PC-9 (cell line): ENCODE results near the gene DEFB132. TPM values are rescaled to one million over a fixed set of nuclear protein-coding genes. Genes with fewer than 3 reads are reported as not detected.

Experiments used
- BruUV-seq: library from RNA; stranded (reverse); fragments of 400-500 nt; replicated peaks from 2 replicates; lab custom pipeline; 2021; lab: Mats Ljungman, UMichigan
- CTCF ChIA-PET: fragments of 300-600 bp; sonication (Branson Sonifier 250); formaldehyde crosslinking; loops from one replicate; lab custom pipeline; 2022; ENCODE audit warnings: antibody characterized with exemption; lab: Charles Lee
- POLR2A ChIA-PET: fragments of 300-600 bp; sonication (Branson Sonifier 250); formaldehyde crosslinking; loops from one replicate; lab custom pipeline; 2022; ENCODE audit warnings: antibody characterized with exemption; ENCODE audit not compliant: unreplicated experiment; lab: Charles Lee
- DNase-seq, 2 experiments: peaks; one replicate each; pipeline versions ENCODE4 v3.0.0 to v3.0.0-alpha.2; 2015 to 2022; ENCODE audit warnings: mixed read lengths in 1 of 2
- H2AFZ ChIP-seq: fragments of 200-600 bp; sonication (generic); 2 replicates; pipeline ENCODE4 v1.8.1; 2017; ENCODE audit warnings: antibody characterized with exemption
- H3F3A ChIP-seq: fragments of 200-600 bp; sonication (generic); 2 replicates; pipeline ENCODE4 v1.8.1; 2017; ENCODE audit warnings: antibody characterized with exemption, mild to moderate bottlenecking, low read depth; ENCODE audit not compliant: insufficient read depth
- H3K27ac ChIP-seq: fragments of 200-600 bp; sonication (generic); 2 replicates; pipeline ENCODE4 v1.6.1; 2016; ENCODE audit warnings: mixed run types
- H3K27me3 ChIP-seq: fragments of 200-600 bp; sonication (generic); 2 replicates; pipeline ENCODE4 v1.6.1; 2016; ENCODE audit warnings: low read depth, mixed run types; ENCODE audit not compliant: insufficient read depth
- H3K36me3 ChIP-seq: fragments of 200-600 bp; sonication (generic); 2 replicates; pipeline ENCODE4 v1.6.1; 2016; ENCODE audit warnings: low read depth, mixed run types
- H3K4me1 ChIP-seq: fragments of 200-600 bp; sonication (generic); replicated peaks from 2 replicates; pipeline ENCODE4 v1.6.1; 2016; ENCODE audit warnings: mixed run types; ENCODE audit not compliant: insufficient read depth
- H3K4me2 ChIP-seq: fragments of 200-600 bp; sonication (generic); 2 replicates; pipeline ENCODE4 v1.6.1; 2017; ENCODE audit warnings: mixed run types
- H3K4me3 ChIP-seq: fragments of 200-600 bp; sonication (generic); 2 replicates; pipeline ENCODE4 v1.6.1; 2016; ENCODE audit warnings: mixed run types
- H3K79me2 ChIP-seq: fragments of 200-600 bp; sonication (generic); 2 replicates; pipeline ENCODE4 v1.6.1; 2017; ENCODE audit warnings: low read depth, mixed run types
- H3K9me2 ChIP-seq: fragments of 200-600 bp; sonication (generic); 2 replicates; pipeline ENCODE4 v1.8.1; 2017; ENCODE audit warnings: mild to moderate bottlenecking; ENCODE audit not compliant: insufficient read depth
- H3K9me3 ChIP-seq: fragments of 200-600 bp; sonication (generic); 2 replicates; pipeline ENCODE4 v1.8.1; 2016; ENCODE audit warnings: low read depth; ENCODE audit not compliant: insufficient read depth
- H4K20me1 ChIP-seq: fragments of 200-600 bp; sonication (generic); 2 replicates; pipeline ENCODE4 v1.8.1; 2017; ENCODE audit not compliant: insufficient read depth
- EZH2 ChIP-seq: fragments of 200-600 bp; sonication (generic); IDR thresholded peaks from 2 replicates; pipeline ENCODE4 v1.8.0; 2017; ENCODE audit warnings: antibody characterized with exemption, low read depth
- intact Hi-C: fragments of 100-400 bp; cut with micrococcal nuclease; formaldehyde crosslinking; loops from one replicate; pipeline ENCODE4 v1.10.0; 2022; ENCODE audit not compliant: unreplicated experiment
- total RNA-seq: library from RNA; stranded (reverse); gene quantifications from 2 replicates; pipeline ENCODE4 v1.2.3, GENCODE V29; 2021
- TF ChIP-seq, protein P1 (sequence below): fragments of 200-600 bp; sonication (generic); conservative IDR thresholded peaks from 2 replicates; pipeline ENCODE4 v1.6.1; 2017; ENCODE audit warnings: mixed run types, antibody characterized with exemption, mild to moderate bottlenecking, moderate library complexity

DEFB132 gene
- total RNA-seq, 1 experiment from 2014 or later: not detected

DNA sequence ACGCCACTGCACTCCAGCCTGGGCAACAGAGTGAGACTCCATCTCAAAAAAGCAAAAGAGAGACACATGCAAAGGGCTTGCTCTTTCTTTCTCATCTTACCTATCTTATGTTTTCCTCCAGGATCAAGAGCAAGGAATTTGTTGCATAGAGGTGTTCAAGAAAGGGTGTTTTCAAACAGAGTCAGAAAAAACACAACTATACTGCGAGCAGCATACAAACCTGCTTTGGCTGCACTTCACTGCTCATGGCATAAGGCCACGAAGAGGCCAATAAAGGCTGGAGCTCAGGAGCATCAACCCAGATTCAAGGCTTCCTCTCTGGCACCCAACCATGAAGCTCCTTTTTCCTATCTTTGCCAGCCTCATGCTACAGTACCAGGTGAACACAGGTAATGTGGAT lies 30.6 kb upstream of the DEFB132 start, which contains the start of gene DEFB129:
DEFB129 (plus strand) TSS at position 301 of the 400 bp plus-strand sequence; CDS start at position 332, 31 bp downstream.
- CTCF ChIA-PET: no interaction called here

DNA sequence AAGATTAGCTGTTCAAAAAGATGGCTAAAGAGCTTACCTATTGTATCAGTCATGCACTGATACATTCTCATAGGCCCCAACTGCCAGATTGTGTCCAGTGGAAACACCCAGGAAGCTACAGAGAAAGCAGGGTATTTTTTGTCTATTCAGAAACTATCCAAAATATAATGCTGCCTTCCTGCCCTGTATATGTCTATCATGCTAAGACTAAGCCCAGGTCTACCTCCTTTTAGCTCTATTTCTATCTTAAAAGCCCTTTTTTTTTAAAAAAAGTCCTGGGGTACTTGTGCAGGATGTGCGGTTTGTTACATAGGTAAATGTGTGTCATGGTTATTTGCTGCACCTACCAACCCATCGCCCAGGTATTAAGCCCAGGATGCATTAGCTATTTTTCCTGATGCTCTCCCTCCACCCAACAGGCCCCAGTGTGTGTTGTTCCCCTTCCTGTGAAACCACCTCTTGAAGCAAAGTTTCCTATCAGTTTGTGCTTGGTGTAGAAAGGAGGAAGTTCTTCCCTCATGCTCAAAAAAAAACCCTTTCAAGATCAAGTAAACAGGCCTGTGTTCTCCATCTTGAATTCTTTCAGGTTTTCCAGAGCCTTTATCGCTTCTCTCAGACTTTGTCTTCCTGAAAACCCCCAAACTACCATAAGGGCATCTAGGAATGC lies 30.0 kb upstream of the DEFB132 start:
- TF ChIP-seq EZH2: no peak
- Histone ChIP-seq H3K79me2 (no peaks in the 10 kb centered on the region), H3K4me2 (no peak overlapping the region), H3K4me3 (no peak overlapping the region), H3K27ac (no peak overlapping the region), H3K9me2 (peaks cover 4% of the 10 kb centered on the region; the same call in 1 of the 2 replicates), H2AFZ (no peak overlapping the region), H3K27me3 (peaks cover 47% of the 10 kb centered on the region; the same call in 1 of the 2 replicates), H3F3A (no peaks in the 10 kb centered on the region), H3K9me3 (no peaks in the 10 kb centered on the region), H3K4me1 (no peaks in the 10 kb centered on the region), H3K36me3 (no peaks in the 10 kb centered on the region), H4K20me1 (no peaks in the 10 kb centered on the region)
- BruUV-seq: no TSS peak
- ChIA-PET CTCF (no interaction called here), POLR2A (no interaction called here)
- DNase-seq: no peak
- intact Hi-C loops: no loop called here

More for the DNA sequence above, 30.6 kb upstream of the DEFB132 start, which contains the start of gene DEFB129:
- TF ChIP-seq, protein P1, sequence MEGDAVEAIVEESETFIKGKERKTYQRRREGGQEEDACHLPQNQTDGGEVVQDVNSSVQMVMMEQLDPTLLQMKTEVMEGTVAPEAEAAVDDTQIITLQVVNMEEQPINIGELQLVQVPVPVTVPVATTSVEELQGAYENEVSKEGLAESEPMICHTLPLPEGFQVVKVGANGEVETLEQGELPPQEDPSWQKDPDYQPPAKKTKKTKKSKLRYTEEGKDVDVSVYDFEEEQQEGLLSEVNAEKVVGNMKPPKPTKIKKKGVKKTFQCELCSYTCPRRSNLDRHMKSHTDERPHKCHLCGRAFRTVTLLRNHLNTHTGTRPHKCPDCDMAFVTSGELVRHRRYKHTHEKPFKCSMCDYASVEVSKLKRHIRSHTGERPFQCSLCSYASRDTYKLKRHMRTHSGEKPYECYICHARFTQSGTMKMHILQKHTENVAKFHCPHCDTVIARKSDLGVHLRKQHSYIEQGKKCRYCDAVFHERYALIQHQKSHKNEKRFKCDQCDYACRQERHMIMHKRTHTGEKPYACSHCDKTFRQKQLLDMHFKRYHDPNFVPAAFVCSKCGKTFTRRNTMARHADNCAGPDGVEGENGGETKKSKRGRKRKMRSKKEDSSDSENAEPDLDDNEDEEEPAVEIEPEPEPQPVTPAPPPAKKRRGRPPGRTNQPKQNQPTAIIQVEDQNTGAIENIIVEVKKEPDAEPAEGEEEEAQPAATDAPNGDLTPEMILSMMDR: no peak
- TF ChIP-seq EZH2: no peak
- no peaks in the 10 kb centered on the region for H3F3A ChIP-seq
- intact Hi-C loops: no loop called here
- H3K9me2 ChIP-seq: peaks cover 4% of the 10 kb centered on the region; the same call in 1 of the 2 replicates
- no TSS peak for BruUV-seq
- no peak within 1 kb of the TSS for H3K27ac ChIP-seq
- H3K27me3 ChIP-seq: peaks cover 42% of the 10 kb centered on the region; the same call in 1 of the 2 replicates
- no peak within 1 kb of the TSS for H2AFZ ChIP-seq
- no peaks in the 10 kb centered on the region for H4K20me1 ChIP-seq
- no peak within 1 kb of the TSS for H3K4me2 ChIP-seq
- H3K36me3 ChIP-seq: no peaks in the 10 kb centered on the region
- POLR2A ChIA-PET: no interaction called here
- H3K4me3 ChIP-seq: no peak within 1 kb of the TSS
- no peaks in the 10 kb centered on the region for H3K9me3 ChIP-seq
- H3K79me2 ChIP-seq: no peaks in the 10 kb centered on the region
- H3K4me1 ChIP-seq: no peaks in the 10 kb centered on the region
- DNase-seq: no peak

DNA sequence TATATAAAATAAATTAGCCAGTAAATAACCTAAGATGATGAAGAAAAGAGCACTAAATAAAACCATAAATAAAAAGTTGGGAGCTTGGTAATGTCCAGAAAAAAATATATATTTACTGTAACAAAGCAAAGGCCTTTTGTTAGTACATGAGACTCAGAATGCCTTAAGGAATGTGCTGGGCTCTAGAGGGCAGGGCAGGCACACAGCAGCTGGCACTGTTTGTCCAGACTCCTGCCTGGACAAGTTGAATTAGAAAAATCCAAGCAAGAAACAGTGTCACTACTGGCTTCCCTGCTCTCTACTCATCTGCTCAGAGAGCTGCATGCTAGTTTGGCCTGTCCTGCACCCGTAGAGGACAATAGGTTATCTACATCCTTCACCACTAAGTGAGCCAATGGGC lies 21.6 kb upstream of the DEFB132 start:
- CTCF ChIA-PET: no interaction called here
- no peak for TF ChIP-seq EZH2
- Histone ChIP-seq H4K20me1 (no peaks in the 10 kb centered on the region), H3K4me1 (no peaks in the 10 kb centered on the region), H3K27ac (no peak overlapping the region), H3K27me3 (peaks cover 45% of the 10 kb centered on the region), H3K4me2 (no peak overlapping the region), H3F3A (no peaks in the 10 kb centered on the region), H3K9me2 (no peaks in the 10 kb centered on the region), H2AFZ (no peak overlapping the region), H3K4me3 (no peak overlapping the region), H3K79me2 (no peaks in the 10 kb centered on the region), H3K9me3 (no peaks in the 10 kb centered on the region), H3K36me3 (no peaks in the 10 kb centered on the region)
- POLR2A ChIA-PET: no interaction called here
- DNase-seq: no peak
- BruUV-seq: no TSS peak
- intact Hi-C loops: no loop called here

DNA sequence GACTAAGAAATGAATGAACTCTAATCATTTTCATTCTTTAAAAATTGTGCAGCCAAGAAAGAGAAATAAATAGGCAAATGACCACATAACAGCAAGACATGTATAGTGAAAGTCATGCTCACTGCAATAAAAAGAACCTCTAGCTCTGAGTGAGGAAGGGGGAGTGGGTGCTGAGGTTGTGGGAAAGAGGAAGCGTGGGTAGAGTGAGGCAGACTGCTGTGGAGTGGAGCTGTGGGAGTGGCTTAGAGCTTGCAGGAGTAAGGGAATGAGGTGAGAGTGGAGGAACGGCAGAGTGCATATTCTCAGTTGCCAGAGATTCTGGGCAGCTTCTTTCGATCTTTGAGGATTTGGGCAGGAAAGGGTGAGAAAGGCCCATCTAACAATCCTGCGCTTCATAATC lies 20.0 kb upstream of the DEFB132 start:
- no peak overlapping the region for H3K27ac ChIP-seq
- intact Hi-C loops: no loop called here
- no peak overlapping the region for H3K4me2 ChIP-seq
- TF ChIP-seq, protein P1: no peak
- no peak for TF ChIP-seq EZH2
- no peaks in the 10 kb centered on the region for H3K4me1 ChIP-seq
- no peak overlapping the region for H2AFZ ChIP-seq
- no peak overlapping the region for H3K4me3 ChIP-seq
- H3K36me3 ChIP-seq: no peaks in the 10 kb centered on the region
- CTCF ChIA-PET: no interaction called here
- no peaks in the 10 kb centered on the region for H3F3A ChIP-seq
- POLR2A ChIA-PET: no interaction called here
- no peak for DNase-seq
- BruUV-seq: no TSS peak
- H3K9me2 ChIP-seq: no peaks in the 10 kb centered on the region
- H3K27me3 ChIP-seq: peaks cover 48% of the 10 kb centered on the region
- no peaks in the 10 kb centered on the region for H4K20me1 ChIP-seq
- H3K9me3 ChIP-seq: no peaks in the 10 kb centered on the region
- no peaks in the 10 kb centered on the region for H3K79me2 ChIP-seq
